H1 (cell line): ENCODE data around the gene LRBA. TPM values are rescaled to one million over a fixed set of nuclear protein-coding genes. Genes with fewer than 3 reads are reported as not detected.

Source experiments
- CTCF ChIA-PET: fragments of 300-600 bp; sonication (Branson Sonifier 250); formaldehyde crosslinking; loops from one replicate; lab custom pipeline; 2021; ENCODE audit not compliant: partially characterized antibody; lab: Charles Lee
- POLR2A ChIA-PET: fragments of 300-600 bp; sonication (Branson Sonifier 250); formaldehyde crosslinking; loops from one replicate; lab custom pipeline; 2021; ENCODE audit warnings: inconsistent platforms; ENCODE audit not compliant: partially characterized antibody; lab: Charles Lee
- DNase-seq, 2 experiments: peaks; one replicate each; pipeline versions ENCODE4 v3.0.0 to v3.0.0-alpha.2; 2010 to 2022; ENCODE audit warnings: low spot score in 2 of 2, low read depth in 1 of 2, mixed read lengths in 1 of 2
- FAIRE-seq: peaks from 2 replicates; lab custom pipeline; 2011; peaks lifted over from hg19 to GRCh38; lab: Jason Lieb, UNC
- H2AFZ ChIP-seq: 2 replicates; pipeline ENCODE4 v1.8.1; 2012; ENCODE audit warnings: low read length, inconsistent platforms
- H2AK5ac ChIP-seq: 2 replicates; pipeline ENCODE4 v1.6.1; 2013; ENCODE audit warnings: low read depth, low read length
- H2BK120ac ChIP-seq: replicated peaks from 2 replicates; pipeline ENCODE3; 2013; ENCODE audit warnings: low read depth, low read length, inconsistent platforms
- H2BK12ac ChIP-seq: 2 replicates; pipeline ENCODE4 v1.6.1; 2013; ENCODE audit warnings: low read depth, low read length
- H2BK15ac ChIP-seq: 2 replicates; pipeline ENCODE4 v1.6.1; 2013; ENCODE audit warnings: low read length
- H2BK20ac ChIP-seq: 2 replicates; pipeline ENCODE4 v1.6.1; 2013; ENCODE audit warnings: low read length
- H2BK5ac ChIP-seq: 2 replicates; pipeline ENCODE4 v1.6.1; 2013; ENCODE audit warnings: low read depth, low read length
- H3K14ac ChIP-seq: 2 replicates; pipeline ENCODE4 v1.6.1; 2013; ENCODE audit warnings: inconsistent platforms; ENCODE audit not compliant: insufficient read length
- H3K18ac ChIP-seq: 2 replicates; pipeline ENCODE4 v1.6.1; 2013; ENCODE audit warnings: low read length; ENCODE audit errors: extremely low read depth
- H3K23ac ChIP-seq: 2 replicates; pipeline ENCODE4 v1.6.1; 2013; ENCODE audit warnings: inconsistent platforms; ENCODE audit not compliant: insufficient read length
- H3K23me2 ChIP-seq: 2 replicates; pipeline ENCODE4 v1.6.1; 2013; ENCODE audit warnings: low read depth, low read length
- H3K27ac ChIP-seq: 2 replicates; pipeline ENCODE4 v1.6.1; 2011; ENCODE audit warnings: low read depth, low read length, inconsistent platforms
- H3K27me3 ChIP-seq, 4 experiments: replicated peaks in 1 of 4; 1 replicate in 1 of 4; 2 replicates in 3 of 4; pipeline versions ENCODE4 v1.6.1 to v1.8.1; 2011 to 2013; ENCODE audit warnings: low read length in 3 of 4, mild to moderate bottlenecking in 3 of 4, inconsistent platforms in 2 of 4, mixed read lengths in 2 of 4, moderate library complexity in 1 of 4; ENCODE audit not compliant: control insufficient read depth in 3 of 4, insufficient read depth in 3 of 4; ENCODE audit errors: extremely low read depth in 1 of 4
- H3K36me3 ChIP-seq, 4 experiments: 2 replicates each; pipeline versions ENCODE4 v1.6.1 to v1.8.1; 2011 to 2013; ENCODE audit warnings: mild to moderate bottlenecking in 4 of 4, low read length in 3 of 4, moderate library complexity in 2 of 4, control low read depth in 1 of 4, inconsistent platforms in 1 of 4; ENCODE audit not compliant: insufficient read depth in 4 of 4, control insufficient read depth in 2 of 4
- H3K4ac ChIP-seq: replicated peaks from 2 replicates; pipeline ENCODE3; 2013; ENCODE audit warnings: low read length, low read depth, mixed read lengths, inconsistent platforms; ENCODE audit not compliant: insufficient read length
- H3K4me1 ChIP-seq, 4 experiments: replicated peaks in 1 of 4; 1 replicate in 1 of 4; 2 replicates in 3 of 4; pipeline versions ENCODE4 v1.6.1 to v1.8.1; 2011 to 2013; ENCODE audit warnings: low read length in 3 of 4, inconsistent platforms in 2 of 4, mixed read lengths in 1 of 4; ENCODE audit not compliant: insufficient read depth in 4 of 4, control insufficient read depth in 3 of 4
- H3K4me2 ChIP-seq, 2 experiments: 2 replicates each; pipeline versions ENCODE4 v1.6.1 to v1.8.1; 2011 to 2013; ENCODE audit warnings: low read depth in 2 of 2, low read length in 2 of 2, control low read depth in 1 of 2, inconsistent platforms in 1 of 2, mild to moderate bottlenecking in 1 of 2; ENCODE audit not compliant: insufficient read depth in 1 of 2
- H3K4me3 ChIP-seq, 4 experiments: fragments of 200-600, 300-600 bp in 1 of 4; sonication (generic), shearing (Covaris generic), sonication (Bioruptor Twin) in 1 of 4; 2 replicates each; pipeline versions ENCODE4 v1.5.1 to v1.8.1; 2011 to 2016; ENCODE audit warnings: low read length in 4 of 4, low read depth in 3 of 4, control low read depth in 2 of 4, inconsistent platforms in 2 of 4, mild to moderate bottlenecking in 2 of 4, mixed read lengths in 1 of 4, moderate library complexity in 1 of 4; ENCODE audit not compliant: insufficient read depth in 2 of 4; ENCODE audit errors: extremely low read depth in 1 of 4
- H3K56ac ChIP-seq: replicated peaks from 2 replicates; pipeline ENCODE3; 2013; ENCODE audit warnings: low read depth, mild to moderate bottlenecking, mixed read lengths, low read length, inconsistent platforms; ENCODE audit not compliant: insufficient read length
- H3K79me1 ChIP-seq: 2 replicates; pipeline ENCODE4 v1.6.1; 2013; ENCODE audit warnings: low read depth, low read length, control low read depth
- H3K79me2 ChIP-seq, 2 experiments: 2 replicates each; pipeline versions ENCODE4 v1.6.1 to v1.8.1; 2012 to 2013; ENCODE audit warnings: low read length in 2 of 2, mild to moderate bottlenecking in 2 of 2, inconsistent platforms in 1 of 2; ENCODE audit not compliant: insufficient read depth in 2 of 2, control insufficient read depth in 1 of 2
- H3K9ac ChIP-seq, 4 experiments: replicated peaks in 1 of 4; 1 replicate in 1 of 4; 2 replicates in 3 of 4; pipeline versions ENCODE4 v1.6.1 to v1.8.1; 2011 to 2013; ENCODE audit warnings: low read depth in 3 of 4, low read length in 3 of 4, control low read depth in 2 of 4, mild to moderate bottlenecking in 2 of 4, moderate library complexity in 2 of 4, inconsistent platforms in 1 of 4; ENCODE audit errors: extremely low read depth in 1 of 4
- H3K9me3 ChIP-seq, 2 experiments: 2 replicates each; pipeline versions ENCODE4 v1.6.1 to v1.8.1; 2012 to 2013; ENCODE audit warnings: mild to moderate bottlenecking in 2 of 2, moderate library complexity in 2 of 2, control low read depth in 1 of 2, inconsistent platforms in 1 of 2, low read depth in 1 of 2, low read length in 1 of 2, mixed read lengths in 1 of 2; ENCODE audit not compliant: insufficient read depth in 2 of 2
- H4K20me1 ChIP-seq, 2 experiments: replicated peaks in 1 of 2; 2 replicates each; pipeline versions ENCODE3 to v1.8.1; 2011 to 2013; ENCODE audit warnings: inconsistent platforms in 2 of 2, low read length in 2 of 2, mild to moderate bottlenecking in 1 of 2; ENCODE audit not compliant: insufficient read depth in 2 of 2, control insufficient read depth in 1 of 2
- H4K5ac ChIP-seq: 2 replicates; pipeline ENCODE4 v1.6.1; 2013; ENCODE audit warnings: low read length, low read depth, mixed read lengths, inconsistent platforms; ENCODE audit not compliant: insufficient read length
- H4K8ac ChIP-seq: 2 replicates; pipeline ENCODE4 v1.8.0; 2013; ENCODE audit warnings: mild to moderate bottlenecking, moderate library complexity, low read length, inconsistent platforms; ENCODE audit not compliant: insufficient read depth; ENCODE audit errors: extremely low read depth
- H4K91ac ChIP-seq: replicated peaks from 2 replicates; pipeline ENCODE3; 2013; ENCODE audit warnings: low read length, mixed read lengths, inconsistent platforms; ENCODE audit not compliant: insufficient read length
- HDAC6 ChIP-seq: IDR thresholded peaks from one replicate; pipeline ENCODE4 v1.7.1; 2012; ENCODE audit warnings: low read depth, mild to moderate bottlenecking, inconsistent platforms, low read length, moderate library complexity
- RNF2 ChIP-seq: fragments of 200-900, 300-1000 bp; sonication (generic); IDR thresholded peaks from 2 replicates; pipeline ENCODE4 v1.7.1; 2016; ENCODE audit warnings: borderline replicate concordance, low read depth, mild to moderate bottlenecking, antibody characterized with exemption, low read length; ENCODE audit not compliant: poor library complexity, severe bottlenecking; ENCODE audit errors: missing control alignments
- WGBS, 2 experiments: shearing (Covaris generic) in 1 of 2; methylation state at CpG; one replicate each; pipeline versions ENCODE4 v1.1.6 to v1.1.7; 2013 to 2015; ENCODE audit warnings: low lambda C conversion rate in 2 of 2, mixed read lengths in 2 of 2, inconsistent platforms in 1 of 2, low coverage in 1 of 2, missing lambda C conversion rate in 1 of 2; ENCODE audit not compliant: insufficient replicate concordance in 2 of 2, insufficient coverage in 1 of 2, insufficient read length in 1 of 2; ENCODE audit errors: extremely low coverage in 1 of 2, missing lambda C conversion rate in 1 of 2; 5-methylcytosine and 5-hydroxymethylcytosine counted together
- polyA plus RNA-seq, 7 experiments: library from polyadenylated mRNA; depleted of rRNA in 3 of 7; stranded (reverse) in 5 of 7; unstranded in 2 of 7; fragments of >200 nt in 5 of 7; fragments of 200-250 nt in 2 of 7; gene quantifications; 1 replicate in 5 of 7; 2 replicates in 1 of 7; 4 replicates in 1 of 7; pipeline versions ENCODE4 v1.2.1 to v1.2.3, GENCODE V29; 2011 to 2013; ENCODE audit warnings: missing spikeins in 2 of 7, mixed read lengths in 2 of 7
- total RNA-seq: library from RNA; stranded (reverse); fragmentation: NEBNext Ultra II Directional; extraction: Animal tissue kit (Norgen Biotek cat#: 25700); gene quantifications from 2 replicates; pipeline ENCODE4 v1.2.1, GENCODE V29; 2021

Gene LRBA
- total and polyA plus RNA-seq, 2 of the 8 experiments (the other 6 are each of a cell fraction or from before 2014, with no cell fraction given): 54.6 to 83.2 TPM

- CTCF ChIA-PET: interaction anchor here (0.9 to 4.8 kb wide), 3 partner anchors 8 to 263 kb away, joined by 3 to 34 read pairs (median 4); no protein-coding TSS in a partner anchor
- H2BK5ac ChIP-seq: no peak overlapping the region
- no peak overlapping the region for H2AK5ac ChIP-seq
- H3K36me3 ChIP-seq: no peaks in the 10 kb centered on the region
- H2BK20ac ChIP-seq: no peak overlapping the region
- H3K4me3 ChIP-seq: no peak overlapping the region
- no peak overlapping the region for H2AFZ ChIP-seq
- no peaks in the 10 kb centered on the region; a peak in 1 of 7 replicates for H3K4me1 ChIP-seq
- no peak overlapping the region for H3K18ac ChIP-seq
- no peak overlapping the region for H3K27ac ChIP-seq
- no peak overlapping the region for H3K14ac ChIP-seq
- no peaks in the 10 kb centered on the region for H3K79me1 ChIP-seq
- H4K5ac ChIP-seq: no peak overlapping the region
- no peak overlapping the region for H3K4me2 ChIP-seq
- no peak overlapping the region for H3K4ac ChIP-seq
- no peaks in the 10 kb centered on the region for H3K27me3 ChIP-seq
- H3K23me2 ChIP-seq: peaks cover 2% of the 10 kb centered on the region; the same call in 1 of the 2 replicates
- no peak for FAIRE-seq
- POLR2A ChIA-PET: no interaction called here
- no peak overlapping the region for H2BK12ac ChIP-seq
- no peak overlapping the region for H4K8ac ChIP-seq
- H2BK120ac ChIP-seq: no peak overlapping the region
- no peak overlapping the region for H3K23ac ChIP-seq
- no peak overlapping the region for H3K9ac ChIP-seq
- no peaks in the 10 kb centered on the region for H3K9me3 ChIP-seq
- no peak overlapping the region for H3K56ac ChIP-seq
- no peak overlapping the region for H2BK15ac ChIP-seq
- H3K79me2 ChIP-seq: no peaks in the 10 kb centered on the region
- 100% methylated on average over 1 of the region's 4 CpGs; no CpG with 5 or more reads in 1 of the 2 experiments for WGBS, 2 experiments
- H4K20me1 ChIP-seq: no peaks in the 10 kb centered on the region
- TF ChIP-seq RNF2: no peak
- no peak for TF ChIP-seq HDAC6
- TF ChIP-seq, all 59 proteins: peak for 0
- H4K91ac ChIP-seq: no peak overlapping the region
- no peak for DNase-seq
Observed at GRCh38 chr4:150250998-150251651, 764.0 kb downstream of the LRBA start.
